GM19467 (cell line): ENCODE measurements around the gene ABCA2.

Source experiments
- ATAC-seq: cut with Tn5 transposase; IDR thresholded peaks from one replicate; pipeline ENCODE4 v1.9.1; 2021; ENCODE audit warnings: mild to moderate bottlenecking, moderate library complexity; ENCODE audit not compliant: unreplicated experiment

ABCA2 gene

GRCh38 chr9:137000177-137000930, 27.7 kb downstream of the ABCA2 start:
- ATAC-seq: peak; percentile 72

GRCh38 chr9:136997830-136998234, 30.2 kb downstream of the ABCA2 start:
- no peak for ATAC-seq

GRCh38 chr9:136997371-136997770, 30.7 kb downstream of the ABCA2 start:
- no peak for ATAC-seq

- ATAC-seq: no peak
Measured at GRCh38 chr9:136996361-136997292, 31.4 kb downstream of the ABCA2 start, which contains the start of gene CLIC3. Gene CLIC3, minus strand, starts transcription at chr9:136996568. Its CDS starts 25 bp downstream, at chr9:136996543.

GRCh38 chr9:136995772-136996311, 32.2 kb downstream of the ABCA2 start:
- no peak for ATAC-seq

- ATAC-seq: no peak
Measured at GRCh38 chr9:136995362-136995761, 32.7 kb downstream of the ABCA2 start.

GRCh38 chr9:136994888-136995230, 33.2 kb downstream of the ABCA2 start:
- ATAC-seq: no peak

- no peak for ATAC-seq
Measured at GRCh38 chr9:136994180-136994887, 33.7 kb downstream of the ABCA2 start.

GRCh38 chr9:136992819-136993369, 35.1 kb downstream of the ABCA2 start:
- no peak for ATAC-seq

- peak; percentile 64 for ATAC-seq
Measured at GRCh38 chr9:136991993-136992818, 35.8 kb downstream of the ABCA2 start, which contains the start of gene PAXX. Gene PAXX, plus strand, starts transcription at chr9:136992422. Its CDS starts 22 bp downstream, at chr9:136992444.

GRCh38 chr9:136990242-136990911, 37.7 kb downstream of the ABCA2 start:
- no peak for ATAC-seq

- no peak for ATAC-seq
Measured at GRCh38 chr9:136988872-136989271, 39.2 kb downstream of the ABCA2 start.

- ATAC-seq: no peak
Measured at GRCh38 chr9:136985853-136986252, 42.2 kb downstream of the ABCA2 start.

GRCh38 chr9:136985027-136985602, 42.9 kb downstream of the ABCA2 start:
- no peak for ATAC-seq

- no peak for ATAC-seq
Measured at GRCh38 chr9:136984464-136985026, 43.5 kb downstream of the ABCA2 start.

- no peak for ATAC-seq
Measured at GRCh38 chr9:136983656-136984314, 44.3 kb downstream of the ABCA2 start.

GRCh38 chr9:136983167-136983566, 44.9 kb downstream of the ABCA2 start:
- ATAC-seq: no peak
